ENCODE results near the gene DOK7. TPM values are rescaled to one million over a fixed set of nuclear protein-coding genes. Genes with fewer than 3 reads are reported as not detected.

DOK7 gene
- total RNA-seq, 1 donor from 2014 or later, result 33.5 TPM

GRCh38 chr4:3447431-3448395 lies 15.4 kb upstream of the DOK7 start:
- Histone ChIP-seq H3K4me1 (peaks cover 0 to 13% of the 10 kb centered on the region in 2 donors), H3K27me3 (no peaks in the 10 kb centered on the region), H3K27ac (no peak overlapping the region), H3K36me3 (no peaks in the 10 kb centered on the region), H3K4me3 (no peak overlapping the region), H3K9me3 (no peaks in the 10 kb centered on the region)
- TF ChIP-seq, protein P1, sequence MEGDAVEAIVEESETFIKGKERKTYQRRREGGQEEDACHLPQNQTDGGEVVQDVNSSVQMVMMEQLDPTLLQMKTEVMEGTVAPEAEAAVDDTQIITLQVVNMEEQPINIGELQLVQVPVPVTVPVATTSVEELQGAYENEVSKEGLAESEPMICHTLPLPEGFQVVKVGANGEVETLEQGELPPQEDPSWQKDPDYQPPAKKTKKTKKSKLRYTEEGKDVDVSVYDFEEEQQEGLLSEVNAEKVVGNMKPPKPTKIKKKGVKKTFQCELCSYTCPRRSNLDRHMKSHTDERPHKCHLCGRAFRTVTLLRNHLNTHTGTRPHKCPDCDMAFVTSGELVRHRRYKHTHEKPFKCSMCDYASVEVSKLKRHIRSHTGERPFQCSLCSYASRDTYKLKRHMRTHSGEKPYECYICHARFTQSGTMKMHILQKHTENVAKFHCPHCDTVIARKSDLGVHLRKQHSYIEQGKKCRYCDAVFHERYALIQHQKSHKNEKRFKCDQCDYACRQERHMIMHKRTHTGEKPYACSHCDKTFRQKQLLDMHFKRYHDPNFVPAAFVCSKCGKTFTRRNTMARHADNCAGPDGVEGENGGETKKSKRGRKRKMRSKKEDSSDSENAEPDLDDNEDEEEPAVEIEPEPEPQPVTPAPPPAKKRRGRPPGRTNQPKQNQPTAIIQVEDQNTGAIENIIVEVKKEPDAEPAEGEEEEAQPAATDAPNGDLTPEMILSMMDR (IDR thresholded peaks at IDR 0.05), result no peak
- DNase-seq (ENCODE audit: low spot score in 2 of 2), result no peak
- intact Hi-C loops (cut with DNase I), result loop anchor here (10.0 kb wide), 1 partner anchor 343 kb away; no protein-coding TSS in a partner anchor

DNA sequence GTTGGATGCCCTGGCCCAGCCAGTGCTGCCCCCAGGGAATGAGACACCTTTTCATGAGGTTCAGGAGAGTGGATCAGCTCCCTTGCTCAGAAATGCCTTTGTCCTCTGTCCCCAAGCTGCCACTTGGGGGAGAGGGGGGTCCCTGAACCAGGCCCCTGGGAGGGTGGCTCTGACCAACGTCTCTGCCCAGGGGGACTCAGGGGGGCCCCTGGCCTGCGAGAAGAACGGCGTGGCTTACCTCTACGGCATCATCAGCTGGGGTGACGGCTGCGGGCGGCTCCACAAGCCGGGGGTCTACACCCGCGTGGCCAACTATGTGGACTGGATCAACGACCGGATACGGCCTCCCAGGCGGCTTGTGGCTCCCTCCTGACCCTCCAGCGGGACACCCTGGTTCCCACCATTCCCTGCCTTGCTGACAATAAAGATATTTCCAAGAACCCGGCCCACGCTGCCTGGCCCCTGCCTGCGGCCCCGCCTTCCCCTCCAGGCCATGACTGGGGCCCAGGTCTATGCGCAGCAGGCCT lies 14.0 kb upstream of the DOK7 start:
- H3K4me1 ChIP-seq, result peaks cover 0 to 10% of the 10 kb centered on the region in 2 donors
- TF ChIP-seq, protein P1 (IDR thresholded peaks at IDR 0.05), result no peak
- DNase-seq (ENCODE audit: low spot score in 2 of 2), result no peak
- no peaks in the 10 kb centered on the region for H3K27me3 ChIP-seq
- H3K4me3 ChIP-seq, result no peak overlapping the region
- H3K36me3 ChIP-seq, result no peaks in the 10 kb centered on the region
- no peak overlapping the region for H3K27ac ChIP-seq
- intact Hi-C loops (cut with DNase I), result loop anchor here (10.0 kb wide), 1 partner anchor 344 kb away; no protein-coding TSS in a partner anchor
- H3K9me3 ChIP-seq, result no peaks in the 10 kb centered on the region

DNA sequence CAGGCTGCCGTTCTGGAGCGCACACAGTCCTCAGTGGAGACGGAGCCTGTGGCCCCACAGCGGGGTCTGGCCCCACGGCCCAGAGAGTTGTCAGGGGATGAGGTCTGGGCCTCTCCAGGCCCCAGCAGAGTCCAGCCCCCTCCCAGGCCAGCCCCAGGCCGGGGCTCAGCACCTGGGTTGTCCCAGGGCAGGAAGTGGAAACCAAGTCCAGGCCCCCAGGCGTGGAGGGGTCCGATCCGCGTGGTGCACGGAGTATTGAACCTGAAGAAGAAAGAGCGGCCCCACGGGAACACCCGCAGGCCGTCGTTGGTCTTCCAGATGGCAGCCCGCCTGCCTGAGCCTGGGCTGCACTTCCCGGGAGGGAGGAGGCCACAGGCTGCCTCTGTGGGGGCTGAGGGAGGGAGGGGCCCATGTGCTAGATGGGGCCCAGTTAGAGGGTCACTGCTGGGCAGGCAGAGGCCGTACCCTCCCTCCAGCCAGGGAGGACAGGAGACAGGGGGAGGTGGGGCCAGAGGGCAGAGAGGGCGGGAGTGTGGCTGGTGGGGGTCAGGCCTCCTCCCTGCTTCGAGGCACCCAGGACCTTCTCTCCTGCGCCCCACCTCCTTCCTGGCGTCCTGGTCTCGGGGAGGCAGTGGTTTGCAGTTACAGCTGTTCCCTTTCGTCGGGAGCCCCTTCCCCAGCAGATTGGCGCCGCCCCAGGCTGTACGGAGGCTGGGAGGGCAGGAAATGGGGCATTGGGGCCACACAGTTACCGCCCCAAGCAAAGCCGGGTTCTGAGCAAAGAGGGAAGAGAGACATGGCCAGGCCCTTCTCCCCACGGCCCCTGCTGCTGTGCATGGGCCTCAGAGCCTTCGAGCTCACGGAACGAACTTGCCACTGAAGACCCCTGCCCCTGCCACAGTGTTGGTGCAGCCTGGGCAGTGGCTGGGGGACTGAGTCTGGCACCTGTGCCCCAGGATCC lies 13.3 kb upstream of the DOK7 start:
- Histone ChIP-seq H3K9me3 (peaks cover 0 to 6% of the 10 kb centered on the region in 2 donors), H3K27me3 (no peaks in the 10 kb centered on the region), H3K27ac (no peak overlapping the region), H3K4me3 (no peak overlapping the region), H3K4me1 (peaks cover 0 to 10% of the 10 kb centered on the region in 2 donors), H3K36me3 (no peaks in the 10 kb centered on the region)
- intact Hi-C loops (cut with DNase I), result loop anchor here (10.0 kb wide), 1 partner anchor 345 kb away; no protein-coding TSS in a partner anchor
- TF ChIP-seq, protein P1 (IDR thresholded peaks at IDR 0.05), result no peak
- DNase-seq (ENCODE audit: low spot score in 2 of 2), result no peak

DNA sequence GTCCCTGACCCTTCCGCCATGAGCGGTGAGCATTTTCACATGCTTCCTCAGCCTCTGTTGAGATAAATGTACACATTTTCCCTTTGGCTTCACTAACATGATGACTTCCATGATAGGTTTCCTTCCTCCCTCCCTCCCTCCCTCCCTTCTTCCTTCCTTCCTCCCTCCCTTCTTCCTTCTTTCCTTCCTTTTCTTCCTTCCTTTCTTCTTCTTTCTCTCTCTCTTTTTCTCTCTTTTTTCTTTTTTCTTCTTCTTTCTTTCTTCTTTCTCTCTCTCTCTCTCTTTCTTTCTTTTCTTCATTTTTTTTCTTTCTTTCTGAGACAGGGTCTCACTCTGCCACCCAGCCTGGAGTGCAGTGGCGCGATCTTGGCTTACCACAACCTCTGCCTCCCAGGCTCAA lies 12.5 kb upstream of the DOK7 start:
- intact Hi-C loops (cut with DNase I), result no loop called here
- no peaks in the 10 kb centered on the region for H3K27me3 ChIP-seq
- peaks cover 7 to 14% of the 10 kb centered on the region in 2 donors for H3K9me3 ChIP-seq
- TF ChIP-seq, protein P1 (IDR thresholded peaks at IDR 0.05), result no peak
- H3K27ac ChIP-seq, result no peak overlapping the region
- peaks cover 0 to 10% of the 10 kb centered on the region in 2 donors for H3K4me1 ChIP-seq
- H3K4me3 ChIP-seq, result no peak overlapping the region
- H3K36me3 ChIP-seq, result no peaks in the 10 kb centered on the region
- DNase-seq (ENCODE audit: low spot score in 2 of 2), result no peak

DNA sequence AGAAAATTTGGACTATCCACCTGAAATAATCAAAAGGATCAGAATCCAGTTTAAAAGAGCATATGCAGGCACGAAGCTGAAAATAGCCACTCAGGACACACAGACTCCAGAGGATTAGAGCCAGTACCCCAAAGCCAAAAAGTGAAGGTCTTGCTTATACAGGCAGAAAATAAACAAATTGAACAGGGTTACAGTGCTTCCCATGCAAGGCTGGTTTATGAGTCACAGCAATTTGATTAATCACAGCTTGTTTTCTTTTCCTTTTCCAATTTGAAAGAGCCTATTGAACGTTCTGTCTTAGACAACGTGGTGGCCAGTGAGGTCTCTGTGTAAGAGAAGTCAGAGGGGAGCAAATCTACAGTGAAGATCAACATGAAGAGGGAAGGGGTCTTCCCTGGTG lies 11.2 kb upstream of the DOK7 start:
- intact Hi-C loops (cut with DNase I), result no loop called here
- H3K4me3 ChIP-seq, result no peak overlapping the region
- peaks cover 7 to 24% of the 10 kb centered on the region in 2 donors for H3K9me3 ChIP-seq
- peaks cover 0 to 10% of the 10 kb centered on the region in 2 donors for H3K4me1 ChIP-seq
- no peak overlapping the region for H3K27ac ChIP-seq
- TF ChIP-seq, protein P1 (IDR thresholded peaks at IDR 0.05), result no peak
- no peaks in the 10 kb centered on the region for H3K27me3 ChIP-seq
- DNase-seq (ENCODE audit: low spot score in 2 of 2), result no peak
- no peaks in the 10 kb centered on the region for H3K36me3 ChIP-seq

Measured in ascending aorta (tissue), 2 donors.